Measurements from ENCODE around the gene NSRP1.
"Not testable (repeated sequence)": the region's sequence is repeated elsewhere in the genome, so short reads cannot be mapped to it uniquely, and the experiment has no call there.

NSRP1 gene

DNA sequence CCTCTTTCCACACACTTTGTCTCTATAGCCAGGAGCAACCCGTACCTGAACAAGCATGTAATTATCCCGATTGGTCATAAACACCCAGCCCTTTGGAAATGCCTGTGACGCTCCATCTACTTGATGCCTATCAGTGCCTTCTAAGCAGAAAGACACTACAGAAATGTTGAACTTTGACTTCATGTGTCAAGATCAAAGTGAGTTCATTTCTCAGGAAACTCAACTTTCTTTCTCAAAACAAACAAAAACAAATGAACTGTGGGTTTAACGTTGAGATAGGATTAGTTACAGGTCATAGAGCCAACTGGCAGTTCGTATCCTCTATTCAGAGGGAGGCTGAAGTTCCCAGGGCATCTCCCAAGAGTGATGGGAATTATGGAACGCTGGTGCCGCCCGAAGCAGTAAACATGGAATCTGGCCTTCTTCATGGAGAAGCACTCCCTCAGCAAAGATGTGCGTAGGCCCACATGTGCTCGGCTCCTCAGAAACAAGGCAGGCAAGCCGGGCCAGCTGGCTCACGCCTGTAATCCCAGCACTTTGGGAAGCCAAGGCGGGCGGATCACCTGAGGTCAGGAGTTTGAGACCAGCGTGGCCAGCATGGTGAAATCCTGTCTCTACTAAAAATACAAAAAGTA, 109.4 kb downstream of the NSRP1 start:
- no peak for DNase-seq

DNA sequence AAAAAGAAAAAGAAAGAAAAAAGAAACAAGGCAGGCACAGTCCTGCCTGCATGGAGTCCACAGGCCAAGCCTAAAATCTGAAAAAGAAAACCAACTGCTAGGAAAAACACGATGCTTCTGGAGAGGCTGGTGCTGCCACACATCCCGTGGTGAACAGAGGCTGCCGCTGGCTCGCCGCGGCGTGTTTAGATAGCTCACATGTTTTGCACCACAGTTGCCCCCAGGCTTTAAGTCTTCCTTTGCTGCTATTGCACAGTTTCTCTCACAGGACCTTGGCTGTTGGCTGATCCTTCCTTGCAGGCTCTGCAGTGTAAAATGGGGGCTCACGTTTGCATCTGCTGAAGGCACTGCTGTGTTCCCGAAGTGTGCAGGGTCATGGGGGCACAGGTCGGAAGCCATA, 110.3 kb downstream of the NSRP1 start:
- DNase-seq = no peak

DNA sequence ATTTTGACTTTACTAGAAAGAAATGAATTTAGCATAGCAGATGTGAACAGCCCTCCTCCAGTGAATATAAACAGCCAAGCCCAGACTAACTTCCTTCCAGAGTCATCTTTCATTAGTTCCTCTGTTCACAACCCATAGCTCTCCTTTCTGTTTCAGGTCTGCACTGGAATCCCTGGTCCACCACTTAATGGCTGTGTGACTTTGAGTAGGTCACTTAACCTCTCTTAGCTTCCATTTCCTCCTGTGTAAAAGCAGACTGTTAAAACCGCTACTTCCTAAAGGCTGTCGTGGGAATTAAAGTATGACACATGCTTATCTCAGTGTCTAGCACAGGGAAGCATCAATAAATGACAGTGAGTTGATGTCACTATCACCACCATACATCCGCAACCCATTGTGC, 111.4 kb downstream of the NSRP1 start:
- DNase-seq = no peak

DNA sequence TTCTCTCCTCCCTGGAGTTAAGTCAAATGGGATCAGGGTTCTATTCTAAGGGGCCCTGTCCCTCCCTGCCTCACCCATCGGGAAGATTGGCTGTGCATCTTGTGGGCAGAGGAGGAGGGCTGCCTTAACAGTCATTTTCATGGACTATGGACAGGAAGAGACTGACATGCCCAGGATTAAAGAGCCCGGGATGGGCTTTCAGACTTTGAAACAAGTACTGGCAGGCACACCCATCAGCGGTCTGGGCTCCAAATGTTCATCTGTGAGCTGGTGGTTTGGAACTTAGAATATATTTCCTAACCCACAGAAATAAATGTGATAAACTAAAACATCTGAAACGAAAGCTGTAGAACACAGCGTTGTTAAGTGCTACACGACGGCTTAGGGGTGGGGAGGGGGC, 112.4 kb downstream of the NSRP1 start:
- no peak for DNase-seq

DNA sequence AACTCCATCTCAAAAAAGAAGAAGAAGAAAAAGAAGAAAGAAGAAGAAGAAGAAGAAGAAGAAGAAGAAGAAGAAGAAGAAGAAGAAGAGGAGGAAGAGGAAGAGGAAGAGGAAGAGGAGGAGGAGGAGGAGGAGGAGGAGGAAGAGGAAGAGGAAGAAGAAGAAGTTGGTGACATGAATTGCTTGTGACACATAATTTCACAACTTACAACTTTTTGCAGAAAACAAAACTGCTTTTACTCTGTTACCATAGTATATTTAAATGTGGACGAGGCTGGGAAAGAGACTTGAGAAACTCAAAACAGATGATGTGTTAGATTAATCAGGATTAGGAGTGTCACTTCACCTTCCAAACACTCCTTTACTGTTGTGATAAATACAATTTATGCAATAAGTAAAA, 113.4 kb downstream of the NSRP1 start:
- DNase-seq = not testable (repeated sequence)

DNA sequence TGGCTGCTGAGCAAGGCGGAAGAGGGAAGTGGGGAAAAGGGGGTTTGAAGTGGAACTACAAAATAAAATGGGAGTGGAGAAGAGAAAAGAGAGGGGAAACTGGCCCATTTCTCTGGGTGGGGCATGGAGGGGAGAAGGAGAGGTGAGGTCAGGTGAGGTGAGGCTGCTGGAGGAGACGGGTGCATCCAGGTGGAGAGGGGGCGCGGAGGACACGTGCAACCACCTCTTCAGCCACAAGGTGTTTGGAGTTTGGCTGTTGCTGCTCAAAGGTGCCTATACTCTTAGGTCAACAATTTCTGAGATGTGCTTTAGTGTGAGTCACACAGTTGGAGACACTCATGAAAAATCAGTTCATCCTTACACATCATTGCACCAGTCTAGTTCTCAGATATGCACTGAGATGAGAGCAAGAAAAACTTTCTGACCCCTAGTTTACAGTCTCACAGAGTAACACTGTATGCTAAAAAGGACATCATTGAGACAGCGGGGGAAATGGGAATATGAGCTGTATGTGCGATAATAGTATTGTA, 114.0 kb downstream of the NSRP1 start:
- no peak for DNase-seq

DNA sequence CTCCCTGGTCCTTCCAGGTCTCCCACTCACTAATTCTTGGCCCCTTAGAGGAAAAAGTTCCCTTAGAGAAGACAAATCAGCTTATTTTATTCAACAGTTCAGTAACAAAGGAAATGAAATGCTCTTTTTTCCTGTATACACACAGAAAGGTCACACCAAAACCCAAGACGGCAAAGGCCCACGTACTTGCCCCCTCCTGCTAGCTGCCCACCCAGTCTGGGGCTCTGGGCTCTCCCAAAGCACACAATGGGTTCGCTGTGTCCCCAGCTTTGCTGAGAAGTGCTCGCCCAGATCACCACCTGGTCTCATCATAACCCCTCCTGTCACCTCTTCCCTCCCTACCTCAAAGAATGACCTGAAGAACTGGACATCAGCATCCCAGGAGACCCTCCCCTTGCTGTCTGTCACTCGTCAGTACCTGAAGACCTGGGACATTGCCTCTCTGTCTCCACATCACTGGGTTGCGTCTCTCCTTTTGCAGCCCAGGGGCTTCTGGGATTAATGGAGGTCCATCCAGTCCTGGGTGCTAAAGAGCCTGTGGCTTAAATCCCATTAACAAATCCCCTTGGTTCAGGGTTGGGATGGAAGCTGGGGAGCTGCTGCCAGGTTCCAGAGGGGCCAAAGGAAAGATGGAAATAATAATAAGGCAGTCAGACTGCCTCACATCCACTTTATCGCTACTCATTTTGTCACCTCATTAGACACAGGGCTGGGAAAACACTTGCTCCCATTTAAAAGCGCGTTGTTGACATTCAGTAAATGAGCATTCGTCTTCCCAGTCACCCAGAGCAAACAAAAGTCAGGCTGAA, 115.6 kb downstream of the NSRP1 start:
- DNase-seq = no peak

DNA sequence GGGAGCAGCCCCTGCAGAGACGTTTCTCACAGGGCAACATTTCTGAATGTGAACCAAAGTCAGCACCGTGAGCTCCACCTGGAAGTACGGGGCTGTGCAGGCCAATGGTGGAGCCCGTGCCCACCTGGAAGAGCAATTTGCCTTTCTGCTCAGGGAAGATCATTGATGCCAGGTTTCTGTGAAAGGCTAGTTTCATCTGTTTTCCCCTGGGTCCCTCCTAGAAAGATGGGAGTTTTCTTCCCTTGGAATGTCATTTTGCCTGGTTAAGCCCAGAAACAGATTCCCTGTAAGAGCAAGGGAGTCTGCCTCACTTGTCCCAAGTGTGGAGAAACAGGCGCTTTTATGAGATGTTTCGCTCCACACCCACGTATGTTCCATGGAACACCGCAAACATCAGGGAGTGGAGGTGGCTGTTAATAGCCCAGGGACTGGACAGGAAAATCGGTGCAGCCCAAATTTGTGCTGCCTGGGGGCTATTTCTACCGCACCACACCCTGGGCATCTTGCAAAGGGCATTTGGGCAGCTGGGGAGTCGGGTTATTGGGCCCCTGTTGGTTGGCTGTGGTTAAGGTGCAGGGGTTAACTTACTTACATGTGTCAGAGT, 116.3 kb downstream of the NSRP1 start:
- no peak for DNase-seq

DNA sequence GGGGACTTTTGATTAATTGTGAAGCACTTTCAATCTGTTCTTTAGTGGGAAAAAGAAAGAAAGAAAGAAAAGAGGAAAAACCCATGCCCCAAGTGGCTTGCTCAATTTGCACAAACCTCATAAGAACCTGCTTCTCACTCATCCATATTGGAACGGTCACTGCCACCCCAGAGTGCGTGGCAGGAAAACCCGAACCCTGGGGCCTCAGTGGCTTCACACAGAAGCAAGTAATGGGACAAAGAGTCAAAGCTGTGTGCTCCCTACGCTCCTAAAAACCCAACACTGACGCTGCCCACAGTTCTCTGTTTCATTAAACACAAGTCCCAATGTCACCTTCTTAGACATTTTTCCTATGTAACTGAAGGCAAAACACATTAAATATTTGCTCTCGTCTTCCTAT, 117.7 kb downstream of the NSRP1 start:
- no peak for DNase-seq

DNA sequence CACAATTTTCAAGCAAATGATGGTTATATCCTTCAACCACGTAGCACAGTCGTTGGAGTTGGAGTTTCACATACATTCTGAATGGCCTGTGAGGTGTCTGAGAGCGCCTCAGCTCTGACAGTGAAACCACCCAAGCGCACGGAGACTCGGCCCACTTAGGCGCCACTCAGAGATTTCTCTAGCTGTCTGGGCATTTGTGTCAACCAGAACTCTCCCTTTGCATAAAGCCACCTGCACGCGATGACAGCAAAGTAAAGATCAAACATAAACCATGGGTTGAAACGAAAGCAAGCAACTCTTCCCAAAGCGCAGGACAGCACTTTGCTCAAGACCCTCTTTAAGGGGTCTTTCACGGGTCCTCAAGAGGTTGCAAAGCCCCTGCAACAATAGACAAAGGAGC, 118.3 kb downstream of the NSRP1 start:
- no peak for DNase-seq

DNA sequence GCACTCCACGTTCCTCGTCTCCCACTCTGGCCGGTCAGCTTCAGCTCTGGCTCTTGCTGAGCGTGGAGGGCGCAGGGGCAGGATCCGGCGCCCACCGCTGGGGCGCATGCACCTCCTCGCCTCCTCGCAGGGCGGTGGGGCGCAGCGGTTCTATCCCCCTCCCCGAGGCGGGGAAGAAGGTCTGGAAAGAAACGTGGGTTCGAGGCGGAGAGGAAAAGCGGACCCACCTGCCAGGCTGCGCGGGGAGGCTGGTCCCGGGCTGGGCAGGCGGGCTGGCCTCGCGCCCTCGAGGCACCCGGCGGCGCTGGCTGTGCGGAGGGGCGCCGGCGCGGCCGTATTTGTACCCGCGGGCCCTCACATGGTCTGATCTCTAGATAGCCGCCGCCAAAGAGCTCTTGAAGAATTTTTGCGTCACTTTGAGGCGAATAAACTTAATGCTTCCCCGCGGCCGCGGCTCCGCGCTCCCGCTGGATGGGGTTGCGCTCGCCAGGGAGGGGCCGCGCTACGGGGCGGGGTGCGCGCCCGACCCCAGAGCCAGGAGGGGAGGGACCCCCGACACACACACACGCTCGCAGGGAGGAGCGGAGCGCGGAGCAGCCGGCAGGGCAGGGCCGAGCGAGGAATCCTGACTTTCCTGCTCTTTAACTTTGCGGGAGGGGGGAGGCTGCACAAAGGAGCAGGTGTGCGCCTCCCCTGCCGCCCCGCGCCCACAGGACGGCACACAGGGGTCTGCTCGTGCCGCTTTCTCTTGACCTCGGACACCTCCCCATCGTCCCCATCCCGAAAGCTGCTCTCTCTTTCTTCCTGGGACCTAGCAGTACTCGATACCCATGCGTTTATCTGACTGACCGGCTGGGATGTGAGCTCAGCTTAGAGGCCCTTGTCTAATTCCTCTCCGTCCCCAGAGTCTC, 119.0 kb downstream of the NSRP1 start, which contains the start of gene SLC6A4:
Gene SLC6A4 (minus strand): TSS at position 312 of the 911 bp plus-strand sequence. CDS start 13,739 bp downstream, outside the sequence.
- no peak for DNase-seq

Measured in stimulated activated CD8-positive, alpha-beta memory T cell treated with anti-CD3 and anti-CD28 coated beads, Interleukin-4, amount 100 ng/mL, for 48 hours (primary cell).